HEK293 (cell line): ENCODE data around the gene IGSF11.

ENCODE experiments used
- CTCF ChIA-PET: fragments of 350-600 bp; formaldehyde crosslinking; extraction: SDS; loops from one replicate; lab custom pipeline; 2021; ENCODE audit warnings: antibody characterized with exemption; lab: Yijun Ruan, JAX
- POLR2A ChIA-PET: fragments of 300-600 bp; formaldehyde crosslinking; extraction: SDS; loops from one replicate; lab custom pipeline; 2020; ENCODE audit warnings: antibody characterized with exemption, inconsistent platforms; lab: Yijun Ruan, JAX
- H3K27ac ChIP-seq: fragments of 200-500 bp; sonication (Bioruptor generic); 2 replicates; pipeline ENCODE4 v1.5.1; 2014; ENCODE audit warnings: low read depth, low read length, control low read depth, inconsistent platforms; ENCODE audit errors: extremely low read depth
- H3K36me3 ChIP-seq, 2 experiments: fragments of 200-500 bp in 1 of 2; sonication (Bioruptor generic) in 1 of 2; 1 replicate in 1 of 2; 2 replicates in 1 of 2; pipeline ENCODE4 v1.5.1; 2014 to 2017; ENCODE audit warnings: inconsistent platforms in 2 of 2, low read length in 2 of 2; ENCODE audit not compliant: control insufficient read depth in 2 of 2, insufficient read depth in 1 of 2
- H3K4me1 ChIP-seq: fragments of 200-500 bp; sonication (Bioruptor generic); 2 replicates; pipeline ENCODE4 v1.5.1; 2014; ENCODE audit warnings: mild to moderate bottlenecking, low read length, inconsistent platforms; ENCODE audit not compliant: control insufficient read depth, insufficient read depth
- H3K4me3 ChIP-seq: 2 replicates; pipeline ENCODE4 v1.5.1; 2011; ENCODE audit warnings: low read depth, mild to moderate bottlenecking, control low read depth, low read length, moderate library complexity
- H3K9me3 ChIP-seq: fragments of 200-500 bp; sonication (Bioruptor generic); 2 replicates; pipeline ENCODE4 v1.5.1; 2014; ENCODE audit warnings: low read depth, low read length, inconsistent platforms; ENCODE audit not compliant: control insufficient read depth, insufficient read depth
- EGR2 ChIP-seq: fragments of 450-650 bp; formaldehyde crosslinking; IDR thresholded peaks from 2 replicates; pipeline ENCODE4 v1.5.1; 2016; ENCODE audit warnings: low read depth, missing biosample characterization, missing genetic modification characterization
- GLIS2 ChIP-seq: fragments of 450-650 bp; formaldehyde crosslinking; IDR thresholded peaks from 2 replicates; pipeline ENCODE4 v1.5.1; 2016; ENCODE audit warnings: missing biosample characterization, missing genetic modification characterization
- HOXA7 ChIP-seq: sonication (generic); formaldehyde crosslinking; IDR thresholded peaks from 2 replicates; pipeline ENCODE4 v1.8.1; 2022; ENCODE audit warnings: missing genetic modification reagents, borderline replicate concordance
- HOXC10 ChIP-seq: sonication (generic); formaldehyde crosslinking; IDR thresholded peaks from 2 replicates; pipeline ENCODE4 v1.8.1; 2023; ENCODE audit warnings: mild to moderate bottlenecking, missing genetic modification reagents
- IKZF3 ChIP-seq: fragments of 450-650 bp; IDR thresholded peaks from 2 replicates; pipeline ENCODE4 v1.5.0; 2018; ENCODE audit warnings: missing biosample characterization, mild to moderate bottlenecking, missing genetic modification characterization, moderate library complexity
- KLF17 ChIP-seq: fragments of 450-650 bp; formaldehyde crosslinking; IDR thresholded peaks from 2 replicates; pipeline ENCODE4 v1.5.1; 2016; ENCODE audit warnings: missing biosample characterization, missing genetic modification characterization
- KLF8 ChIP-seq: fragments of 450-650 bp; formaldehyde crosslinking; IDR thresholded peaks from 2 replicates; pipeline ENCODE4 v1.5.1; 2016; ENCODE audit warnings: missing biosample characterization, missing genetic modification characterization
- MYNN ChIP-seq: fragments of 450-650 bp; formaldehyde crosslinking; IDR thresholded peaks from 2 replicates; pipeline ENCODE4 v1.5.1; 2016; ENCODE audit warnings: missing biosample characterization, missing genetic modification characterization, borderline replicate concordance
- PRDM10 ChIP-seq: fragments of 450-650 bp; formaldehyde crosslinking; IDR thresholded peaks from 2 replicates; pipeline ENCODE4 v1.5.1; 2016; ENCODE audit warnings: missing biosample characterization, missing genetic modification characterization
- PRDM2 ChIP-seq: fragments of 450-650 bp; formaldehyde crosslinking; IDR thresholded peaks from 2 replicates; pipeline ENCODE4 v1.5.1; 2016; ENCODE audit warnings: missing biosample characterization, missing genetic modification characterization, borderline replicate concordance
- TRIM28 ChIP-seq: IDR thresholded peaks from 2 replicates; pipeline ENCODE4 v1.6.1; 2011; ENCODE audit warnings: low read length, control low read depth, borderline replicate concordance
- ZNF10 ChIP-seq: fragments of 450-650 bp; formaldehyde crosslinking; IDR thresholded peaks from 2 replicates; pipeline ENCODE4 v1.5.1; 2017; ENCODE audit warnings: missing biosample characterization, missing genetic modification characterization
- ZNF157 ChIP-seq: fragments of 450-650 bp; formaldehyde crosslinking; IDR thresholded peaks from 2 replicates; pipeline ENCODE4 v1.5.1; 2016; ENCODE audit warnings: missing biosample characterization, missing genetic modification characterization
- ZNF214 ChIP-seq: fragments of 450-650 bp; formaldehyde crosslinking; IDR thresholded peaks from 2 replicates; pipeline ENCODE4 v1.5.1; 2017; ENCODE audit warnings: missing biosample characterization, mild to moderate bottlenecking, missing genetic modification characterization, borderline replicate concordance
- ZNF221 ChIP-seq: fragments of 450-650 bp; formaldehyde crosslinking; IDR thresholded peaks from 2 replicates; pipeline ENCODE4 v1.5.1; 2017; ENCODE audit warnings: missing biosample characterization, missing genetic modification characterization, borderline replicate concordance
- ZNF23 ChIP-seq: fragments of 450-650 bp; formaldehyde crosslinking; IDR thresholded peaks from 2 replicates; pipeline ENCODE4 v1.5.1; 2016; ENCODE audit warnings: missing biosample characterization, missing genetic modification characterization, borderline replicate concordance
- ZNF366 ChIP-seq: fragments of 450-650 bp; formaldehyde crosslinking; conservative IDR thresholded peaks from 2 replicates; pipeline ENCODE4 v1.5.1; 2016; ENCODE audit warnings: missing biosample characterization, missing genetic modification characterization
- ZNF398 ChIP-seq: fragments of 450-650 bp; formaldehyde crosslinking; IDR thresholded peaks from 2 replicates; pipeline ENCODE4 v1.5.1; 2017; ENCODE audit warnings: missing biosample characterization, missing genetic modification characterization
- ZNF404 ChIP-seq: fragments of 450-650 bp; formaldehyde crosslinking; IDR thresholded peaks from 2 replicates; pipeline ENCODE4 v1.5.1; 2017; ENCODE audit warnings: missing biosample characterization, missing genetic modification characterization
- ZNF596 ChIP-seq: fragments of 450-650 bp; IDR thresholded peaks from 2 replicates; pipeline ENCODE4 v1.5.0; 2018; ENCODE audit warnings: missing biosample characterization, mild to moderate bottlenecking, missing genetic modification characterization, moderate library complexity
- ZNF600 ChIP-seq: fragments of 450-650 bp; formaldehyde crosslinking; IDR thresholded peaks from 2 replicates; pipeline ENCODE4 v1.5.1; 2016; ENCODE audit warnings: missing biosample characterization, missing genetic modification characterization
- ZNF626 ChIP-seq: fragments of 450-650 bp; sonication (Bioruptor Pico); formaldehyde crosslinking; IDR thresholded peaks from 2 replicates; pipeline ENCODE4 v1.5.1; 2018; ENCODE audit warnings: missing biosample characterization, missing genetic modification characterization, inconsistent platforms
- ZNF792 ChIP-seq: fragments of 450-650 bp; formaldehyde crosslinking; IDR thresholded peaks from 2 replicates; pipeline ENCODE4 v1.5.1; 2016; ENCODE audit warnings: missing biosample characterization, missing genetic modification characterization
- ZNF843 ChIP-seq: fragments of 450-650 bp; formaldehyde crosslinking; IDR thresholded peaks from 2 replicates; pipeline ENCODE4 v1.5.1; 2016; ENCODE audit warnings: missing biosample characterization, missing genetic modification characterization

IGSF11 gene

GRCh38 chr3:119034256-119035013 is at the start of gene IGSF11 (continued):
- TF ChIP-seq KLF17 (no peak), KLF8 (tag by site-specific recombination) (peak; percentile 39; the same call in 1 of the 2 replicates), PRDM10 (tag by site-specific recombination) (0 out of 2 replicates have a peak, but pooled peaks have one; percentile 49), ZNF214 (tag by site-specific recombination) (no peak), ZNF843 (no peak), IKZF3 (tag by site-specific recombination) (no peak), ZNF626 (tag by site-specific recombination) (no peak), TRIM28 (no peak), EGR2 (peak; percentile 52), HOXC10 (CRISPR knock-in tag) (no peak), MYNN (tag by site-specific recombination) (no peak), ZNF600 (peak; percentile 71), ZNF404 (tag by site-specific recombination) (no peak), ZNF596 (tag by site-specific recombination) (no peak), PRDM2 (no peak)

GRCh38 chr3:119080364-119080763 is 45.7 kb upstream of the IGSF11 start:
- no peaks in the 10 kb centered on the region for H3K9me3 ChIP-seq
- POLR2A ChIA-PET: no interaction called here
- CTCF ChIA-PET: interaction anchor here (1.1 kb wide), 1 partner anchor 19 kb away, joined by 3 read pairs; no protein-coding TSS in a partner anchor
- TF ChIP-seq ZNF221 (tag by site-specific recombination) (no peak), ZNF792 (no peak), ZNF366 (tag by site-specific recombination) (no peak), ZNF398 (tag by site-specific recombination) (no peak), ZNF157 (no peak), ZNF10 (tag by site-specific recombination) (no peak), HOXA7 (CRISPR knock-in tag) (no peak), GLIS2 (tag by site-specific recombination) (no peak), ZNF23 (tag by site-specific recombination) (no peak)

More at GRCh38 chr3:119080364-119080763, 45.7 kb upstream of the IGSF11 start:
- H3K4me1 ChIP-seq: no peaks in the 10 kb centered on the region
- H3K4me3 ChIP-seq: no peak overlapping the region
- H3K36me3 ChIP-seq: no peaks in the 10 kb centered on the region
- no peak overlapping the region for H3K27ac ChIP-seq
